Breast epithelium (tissue), 4 donors: Measurements from ENCODE around the gene BCL11B. TPM values are rescaled to one million over a fixed set of nuclear protein-coding genes. Genes with fewer than 3 reads are reported as not detected.

Experiments used
- DNase-seq, 2 donors: peaks; one replicate each; pipeline ENCODE4 v3.0.0-alpha.2; 2019; ENCODE audit warnings: low spot score in 2 of 2
- H3K27ac ChIP-seq, 2 donors: fragments of 200-600 bp; sonication (generic) in 1 of 2; one replicate each; pipeline ENCODE4 v1.5.1; 2016 to 2019; ENCODE audit warnings: mild to moderate bottlenecking in 1 of 2
- H3K27me3 ChIP-seq, 2 donors: fragments of 200-600 bp; sonication (generic) in 1 of 2; one replicate each; pipeline versions ENCODE4 v1.5.1 to v1.6.0; 2017 to 2019; ENCODE audit warnings: control low read depth in 1 of 2, mild to moderate bottlenecking in 1 of 2
- H3K36me3 ChIP-seq: fragments of 200-600 bp; one replicate; pipeline ENCODE4 v1.5.1; 2019
- H3K4me1 ChIP-seq, 2 donors: fragments of 200-600 bp; sonication (generic); one replicate each; pipeline ENCODE4 v1.5.1; 2016 to 2019; ENCODE audit warnings: control low read depth in 1 of 2
- H3K4me3 ChIP-seq, 3 donors: fragments of 200-600 bp; sonication (generic); 1 replicate in 2 of 3; 2 replicates in 1 of 3; pipeline ENCODE4 v1.5.1; 2016 to 2019; ENCODE audit warnings: mild to moderate bottlenecking in 3 of 3, moderate library complexity in 2 of 3
- H3K9me3 ChIP-seq, 2 donors: fragments of 200-600 bp; sonication (generic) in 1 of 2; one replicate each; pipeline ENCODE4 v1.5.1; 2016 to 2019; ENCODE audit warnings: control low read depth in 1 of 2
- CTCF ChIP-seq, 3 donors: fragments of 450-650 bp; IDR thresholded peaks; one replicate each; pipeline ENCODE4 v1.5.1; 2016 to 2017; ENCODE audit warnings: antibody characterized with exemption in 3 of 3, mild to moderate bottlenecking in 3 of 3, moderate library complexity in 3 of 3
- POLR2A ChIP-seq: fragments of 450-650 bp; IDR thresholded peaks from one replicate; pipeline ENCODE4 v1.6.1; 2016; ENCODE audit warnings: antibody characterized with exemption, mild to moderate bottlenecking, moderate library complexity
- POLR2AphosphoS5 ChIP-seq, 3 donors: sonication (generic); formaldehyde crosslinking; IDR thresholded peaks; one replicate each; pipeline ENCODE4 v1.6.1; 2017; ENCODE audit warnings: antibody characterized with exemption in 3 of 3
- intact Hi-C: fragments of 100-400 bp; cut with DNase I; formaldehyde crosslinking; loops from one replicate; pipeline ENCODE4 v1.15.1; 2023; ENCODE audit warnings: low total_unique reads
- total RNA-seq, 3 donors: library from RNA; depleted of rRNA; stranded (reverse); fragments of >200 nt; gene quantifications; one replicate each; pipeline ENCODE4 v1.1.0, GENCODE V29; 2016

Gene BCL11B
- total RNA-seq, 3 donors from 2014 or later, result 0.96 to 3.9 (median 2.6) TPM

- intact Hi-C loops, result loop anchor here (10.0 kb wide), 1 partner anchor 62 kb away; no protein-coding TSS in a partner anchor
- no peak overlapping the region for H3K27ac ChIP-seq
- no peaks in the 10 kb centered on the region for H3K9me3 ChIP-seq
- H3K27me3 ChIP-seq, result no peaks in the 10 kb centered on the region
- no peak overlapping the region for H3K4me3 ChIP-seq
- no peaks in the 10 kb centered on the region for H3K4me1 ChIP-seq
- TF ChIP-seq POLR2AphosphoS5 (IDR thresholded peaks at IDR 0.05) (no peak), CTCF (IDR thresholded peaks at IDR 0.05) (no peak), POLR2A (no peak)
- DNase-seq, result no peak
- no peaks in the 10 kb centered on the region for H3K36me3 ChIP-seq
Observed at GRCh38 chr14:99136401-99136800, 135.6 kb downstream of the BCL11B start.

- H3K27me3 ChIP-seq, result no peaks in the 10 kb centered on the region
- no peaks in the 10 kb centered on the region for H3K36me3 ChIP-seq
- H3K9me3 ChIP-seq, result no peaks in the 10 kb centered on the region
- no peak for TF ChIP-seq POLR2A
- no peak for TF ChIP-seq POLR2AphosphoS5 (IDR thresholded peaks at IDR 0.05)
- TF ChIP-seq CTCF (IDR thresholded peaks at IDR 0.05), result no peak
- DNase-seq, result peak in 1 of 2 donors; percentile 28
- H3K27ac ChIP-seq, result no peak overlapping the region
- no peaks in the 10 kb centered on the region for H3K4me1 ChIP-seq
- no peak overlapping the region for H3K4me3 ChIP-seq
- intact Hi-C loops, result loop anchor here (10.0 kb wide), 1 partner anchor 61 kb away; no protein-coding TSS in a partner anchor
Observed at GRCh38 chr14:99136047-99136400, 136.0 kb downstream of the BCL11B start.

GRCh38 chr14:99134516-99135046 is 137.4 kb downstream of the BCL11B start:
- no peaks in the 10 kb centered on the region for H3K36me3 ChIP-seq
- H3K27ac ChIP-seq, result no peak overlapping the region
- intact Hi-C loops, result loop anchor here (5.0 to 10.0 kb wide), 3 partner anchors 60 to 817 kb away; no protein-coding TSS in a partner anchor
- peak; percentile 11 to 22 for DNase-seq
- no peaks in the 10 kb centered on the region for H3K9me3 ChIP-seq
- H3K4me1 ChIP-seq, result no peaks in the 10 kb centered on the region
- no peaks in the 10 kb centered on the region for H3K27me3 ChIP-seq
- H3K4me3 ChIP-seq, result no peak overlapping the region
- TF ChIP-seq CTCF (IDR thresholded peaks at IDR 0.05), result no peak
- TF ChIP-seq POLR2A, result no peak
- no peak for TF ChIP-seq POLR2AphosphoS5 (IDR thresholded peaks at IDR 0.05)

GRCh38 chr14:99133636-99134515 is 138.1 kb downstream of the BCL11B start:
- peak; percentile 17 to 41 for DNase-seq
- Histone ChIP-seq H3K36me3 (no peaks in the 10 kb centered on the region), H3K27me3 (no peaks in the 10 kb centered on the region), H3K9me3 (no peaks in the 10 kb centered on the region), H3K4me1 (no peaks in the 10 kb centered on the region), H3K4me3 (no peak overlapping the region), H3K27ac (no peak overlapping the region)
- TF ChIP-seq POLR2A (no peak), CTCF (IDR thresholded peaks at IDR 0.05) (no peak), POLR2AphosphoS5 (IDR thresholded peaks at IDR 0.05) (no peak)
- intact Hi-C loops, result loop anchor here (5.0 to 10.0 kb wide), 3 partner anchors 59 to 817 kb away; no protein-coding TSS in a partner anchor
